Measurements from ENCODE around the gene SLC25A52.

Gene SLC25A52

GRCh38 chr18:31783059-31783458 is 22.4 kb upstream of the SLC25A52 start:
- H3K4me1 ChIP-seq (ENCODE audit: control insufficient read depth in 2 of 2, insufficient read depth in 2 of 2, low read length in 2 of 2), result no peaks in the 10 kb centered on the region
- H3K27me3 ChIP-seq (ENCODE audit: control insufficient read depth in 2 of 2, insufficient read depth in 2 of 2, low read length in 2 of 2), result no peaks in the 10 kb centered on the region
- no peak overlapping the region for H3K4me3 ChIP-seq (ENCODE audit: low read length in 2 of 2)

GRCh38 chr18:31778391-31778950 is 17.8 kb upstream of the SLC25A52 start:
- Histone ChIP-seq H3K27me3 (ENCODE audit: control insufficient read depth in 2 of 2, insufficient read depth in 2 of 2, low read length in 2 of 2) (no peaks in the 10 kb centered on the region), H3K36me3 (ENCODE audit: control insufficient read depth in 2 of 2, insufficient read depth in 2 of 2, low read length in 2 of 2) (no peaks in the 10 kb centered on the region), H3K27ac (ENCODE audit: low read depth in 2 of 2, low read length in 2 of 2) (no peak overlapping the region), H3K4me1 (ENCODE audit: control insufficient read depth in 2 of 2, insufficient read depth in 2 of 2, low read length in 2 of 2) (no peaks in the 10 kb centered on the region), H3K9me3 (ENCODE audit: control insufficient read depth in 2 of 2, low read length in 2 of 2) (peaks cover 7 to 23% of the 10 kb centered on the region in 2 donors), H3K9ac (ENCODE audit: low read depth in 1 of 2, low read length in 2 of 2) (no peak overlapping the region), H3K4me3 (ENCODE audit: low read length in 2 of 2) (no peak overlapping the region)

More at GRCh38 chr18:31783059-31783458, 22.4 kb upstream of the SLC25A52 start:
- peaks cover 7 to 18% of the 10 kb centered on the region in 2 donors for H3K9me3 ChIP-seq (ENCODE audit: control insufficient read depth in 2 of 2, low read length in 2 of 2)
- no peaks in the 10 kb centered on the region for H3K36me3 ChIP-seq (ENCODE audit: control insufficient read depth in 2 of 2, insufficient read depth in 2 of 2, low read length in 2 of 2)
- H3K9ac ChIP-seq (ENCODE audit: low read depth in 1 of 2, low read length in 2 of 2), result no peak overlapping the region
- H3K27ac ChIP-seq (ENCODE audit: low read depth in 2 of 2, low read length in 2 of 2), result no peak overlapping the region

DNA sequence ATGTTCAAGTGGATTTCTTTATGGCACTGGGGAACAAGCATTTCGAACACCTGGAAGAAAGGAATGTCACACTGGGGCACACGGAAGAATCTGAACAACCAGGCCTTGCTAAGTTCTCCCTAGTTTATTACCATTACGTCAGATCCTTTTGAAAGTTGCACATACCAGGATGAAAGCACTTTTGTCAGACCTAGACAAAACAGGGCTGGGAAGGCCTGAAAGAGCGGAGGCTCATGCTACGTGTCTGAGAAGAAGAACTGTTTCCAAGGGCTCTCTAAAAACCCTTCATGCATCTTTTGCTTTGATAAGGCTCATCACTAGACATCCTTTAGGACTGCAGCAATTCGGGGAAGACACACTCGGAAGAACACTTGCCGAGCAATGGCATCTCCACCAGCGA is 15.4 kb upstream of the SLC25A52 start:
- H3K4me1 ChIP-seq (ENCODE audit: control insufficient read depth in 2 of 2, insufficient read depth in 2 of 2, low read length in 2 of 2), result no peaks in the 10 kb centered on the region
- H3K27ac ChIP-seq (ENCODE audit: low read depth in 2 of 2, low read length in 2 of 2), result no peak overlapping the region
- no peaks in the 10 kb centered on the region for H3K36me3 ChIP-seq (ENCODE audit: control insufficient read depth in 2 of 2, insufficient read depth in 2 of 2, low read length in 2 of 2)
- no peak overlapping the region for H3K4me3 ChIP-seq (ENCODE audit: low read length in 2 of 2)
- H3K9me3 ChIP-seq (ENCODE audit: control insufficient read depth in 2 of 2, low read length in 2 of 2), result peaks cover 7 to 23% of the 10 kb centered on the region in 2 donors
- H3K9ac ChIP-seq (ENCODE audit: low read depth in 1 of 2, low read length in 2 of 2), result no peak overlapping the region
- H3K27me3 ChIP-seq (ENCODE audit: control insufficient read depth in 2 of 2, insufficient read depth in 2 of 2, low read length in 2 of 2), result no peaks in the 10 kb centered on the region

DNA sequence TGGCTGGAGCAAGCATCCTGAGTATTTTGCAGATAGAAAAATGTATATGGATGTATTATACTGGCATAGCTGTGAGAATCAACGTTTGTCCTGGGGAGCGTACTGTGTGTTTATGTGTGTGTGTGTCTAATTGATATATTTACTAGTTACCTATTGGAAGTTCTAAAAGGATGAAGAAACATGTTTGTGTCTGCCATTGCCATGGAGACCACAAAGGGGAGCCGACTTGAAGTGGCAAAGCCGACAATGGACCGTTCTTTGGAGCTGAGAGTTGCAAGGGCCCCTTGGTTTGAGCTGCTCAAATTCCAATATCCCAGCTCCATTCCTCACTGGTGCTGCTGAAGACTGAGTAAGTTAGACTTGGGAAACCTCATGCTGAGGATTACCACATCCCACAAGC is 14.3 kb upstream of the SLC25A52 start:
- no peaks in the 10 kb centered on the region for H3K4me1 ChIP-seq (ENCODE audit: control insufficient read depth in 2 of 2, insufficient read depth in 2 of 2, low read length in 2 of 2)
- no peak overlapping the region for H3K9ac ChIP-seq (ENCODE audit: low read depth in 1 of 2, low read length in 2 of 2)
- H3K9me3 ChIP-seq (ENCODE audit: control insufficient read depth in 2 of 2, low read length in 2 of 2), result peaks cover 7 to 18% of the 10 kb centered on the region in 2 donors
- no peaks in the 10 kb centered on the region for H3K36me3 ChIP-seq (ENCODE audit: control insufficient read depth in 2 of 2, insufficient read depth in 2 of 2, low read length in 2 of 2)
- no peak overlapping the region for H3K4me3 ChIP-seq (ENCODE audit: low read length in 2 of 2)
- H3K27ac ChIP-seq (ENCODE audit: low read depth in 2 of 2, low read length in 2 of 2), result no peak overlapping the region
- H3K27me3 ChIP-seq (ENCODE audit: control insufficient read depth in 2 of 2, insufficient read depth in 2 of 2, low read length in 2 of 2), result no peaks in the 10 kb centered on the region

GRCh38 chr18:31774477-31774785 is 13.8 kb upstream of the SLC25A52 start:
- no peaks in the 10 kb centered on the region for H3K27me3 ChIP-seq (ENCODE audit: control insufficient read depth in 2 of 2, insufficient read depth in 2 of 2, low read length in 2 of 2)
- peaks cover 7 to 14% of the 10 kb centered on the region in 2 donors for H3K9me3 ChIP-seq (ENCODE audit: control insufficient read depth in 2 of 2, low read length in 2 of 2)
- no peak overlapping the region for H3K27ac ChIP-seq (ENCODE audit: low read depth in 2 of 2, low read length in 2 of 2)
- H3K36me3 ChIP-seq (ENCODE audit: control insufficient read depth in 2 of 2, insufficient read depth in 2 of 2, low read length in 2 of 2), result no peaks in the 10 kb centered on the region
- H3K4me1 ChIP-seq (ENCODE audit: control insufficient read depth in 2 of 2, insufficient read depth in 2 of 2, low read length in 2 of 2), result no peaks in the 10 kb centered on the region
- H3K9ac ChIP-seq (ENCODE audit: low read depth in 1 of 2, low read length in 2 of 2), result no peak overlapping the region
- H3K4me3 ChIP-seq (ENCODE audit: low read length in 2 of 2), result peak overlapping the region in 1 of 2 donors; percentile 59

GRCh38 chr18:31773774-31774476 is 13.2 kb upstream of the SLC25A52 start:
- H3K4me3 ChIP-seq (ENCODE audit: low read length in 2 of 2), result peak overlapping the region in 1 of 2 donors; percentile 59
- no peaks in the 10 kb centered on the region for H3K27me3 ChIP-seq (ENCODE audit: control insufficient read depth in 2 of 2, insufficient read depth in 2 of 2, low read length in 2 of 2)
- H3K4me1 ChIP-seq (ENCODE audit: control insufficient read depth in 2 of 2, insufficient read depth in 2 of 2, low read length in 2 of 2), result no peaks in the 10 kb centered on the region
- H3K9me3 ChIP-seq (ENCODE audit: control insufficient read depth in 2 of 2, low read length in 2 of 2), result peaks cover 4 to 11% of the 10 kb centered on the region in 2 donors
- H3K36me3 ChIP-seq (ENCODE audit: control insufficient read depth in 2 of 2, insufficient read depth in 2 of 2, low read length in 2 of 2), result no peaks in the 10 kb centered on the region
- H3K9ac ChIP-seq (ENCODE audit: low read depth in 1 of 2, low read length in 2 of 2), result no peak overlapping the region
- H3K27ac ChIP-seq (ENCODE audit: low read depth in 2 of 2, low read length in 2 of 2), result no peak overlapping the region

DNA sequence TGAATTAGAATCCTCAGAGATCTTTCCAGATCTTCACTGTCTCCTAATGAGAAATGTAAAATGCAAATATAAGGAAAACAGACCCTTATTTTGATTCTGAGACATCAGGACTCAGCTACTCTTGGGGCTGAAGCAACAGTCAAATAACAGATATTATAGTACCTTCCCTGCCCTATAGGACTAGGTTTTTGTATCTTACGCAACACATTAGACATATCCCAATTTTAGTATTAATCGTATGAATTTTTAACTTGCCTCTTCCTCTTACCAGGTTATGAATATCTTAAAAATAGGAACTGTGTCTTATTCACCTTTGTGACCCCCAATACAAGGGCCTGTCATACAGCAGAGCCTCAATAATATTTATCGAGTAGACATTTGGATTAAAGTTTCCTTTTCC is 12.0 kb upstream of the SLC25A52 start:
- no peaks in the 10 kb centered on the region for H3K27me3 ChIP-seq (ENCODE audit: control insufficient read depth in 2 of 2, insufficient read depth in 2 of 2, low read length in 2 of 2)
- H3K27ac ChIP-seq (ENCODE audit: low read depth in 2 of 2, low read length in 2 of 2), result no peak overlapping the region
- H3K4me3 ChIP-seq (ENCODE audit: low read length in 2 of 2), result no peak overlapping the region
- peaks cover 0 to under 1% of the 10 kb centered on the region in 2 donors for H3K9me3 ChIP-seq (ENCODE audit: control insufficient read depth in 2 of 2, low read length in 2 of 2)
- H3K4me1 ChIP-seq (ENCODE audit: control insufficient read depth in 2 of 2, insufficient read depth in 2 of 2, low read length in 2 of 2), result no peaks in the 10 kb centered on the region
- no peaks in the 10 kb centered on the region for H3K36me3 ChIP-seq (ENCODE audit: control insufficient read depth in 2 of 2, insufficient read depth in 2 of 2, low read length in 2 of 2)
- H3K9ac ChIP-seq (ENCODE audit: low read depth in 1 of 2, low read length in 2 of 2), result no peak overlapping the region

DNA sequence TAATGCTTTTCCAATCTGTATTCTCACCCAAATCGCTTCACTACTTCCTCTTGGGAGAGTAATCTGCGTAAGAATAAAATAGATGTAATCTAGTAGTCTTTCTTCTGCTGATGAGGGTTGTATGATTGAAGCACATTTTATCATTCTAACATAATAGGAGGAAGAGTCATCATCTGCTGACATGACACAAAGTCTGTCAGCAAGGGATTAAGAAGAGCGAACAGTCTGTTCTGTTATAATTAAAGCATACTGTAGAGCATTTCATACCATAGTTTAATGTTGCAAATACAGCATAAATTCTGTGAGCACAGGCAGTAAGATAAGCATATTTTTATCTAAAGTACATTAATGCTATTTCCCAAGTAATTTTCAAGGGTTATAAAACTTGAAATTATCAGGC is 10.4 kb downstream of the SLC25A52 start:
- Histone ChIP-seq H3K27me3 (ENCODE audit: control insufficient read depth in 2 of 2, insufficient read depth in 2 of 2, low read length in 2 of 2) (no peaks in the 10 kb centered on the region), H3K27ac (ENCODE audit: low read depth in 2 of 2, low read length in 2 of 2) (no peak overlapping the region), H3K4me1 (ENCODE audit: control insufficient read depth in 2 of 2, insufficient read depth in 2 of 2, low read length in 2 of 2) (no peaks in the 10 kb centered on the region), H3K36me3 (ENCODE audit: control insufficient read depth in 2 of 2, insufficient read depth in 2 of 2, low read length in 2 of 2) (no peaks in the 10 kb centered on the region), H3K9ac (ENCODE audit: low read depth in 1 of 2, low read length in 2 of 2) (no peak overlapping the region), H3K9me3 (ENCODE audit: control insufficient read depth in 2 of 2, low read length in 2 of 2) (no peaks in the 10 kb centered on the region), H3K4me3 (ENCODE audit: low read length in 2 of 2) (no peak overlapping the region)

DNA sequence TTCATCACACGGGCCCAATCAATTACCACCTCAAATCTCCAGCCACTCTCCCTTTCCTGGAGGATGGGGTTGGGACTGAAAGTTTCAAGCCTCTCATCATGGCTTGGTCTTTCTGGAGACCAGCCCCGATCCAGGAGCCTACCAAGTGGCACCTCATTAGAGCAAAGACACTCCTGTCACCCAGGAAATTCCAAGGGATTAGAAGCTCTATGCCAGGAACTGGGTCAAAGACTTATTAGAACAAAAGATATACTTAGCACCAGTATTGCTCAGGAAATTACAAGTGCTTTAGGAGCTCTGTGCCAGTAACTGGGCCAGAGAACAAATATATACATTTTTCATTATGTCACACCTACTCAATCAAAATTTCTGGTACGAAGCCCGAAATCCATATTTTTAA is 14.3 kb downstream of the SLC25A52 start:
- no peaks in the 10 kb centered on the region for H3K9me3 ChIP-seq (ENCODE audit: control insufficient read depth in 2 of 2, low read length in 2 of 2)
- no peaks in the 10 kb centered on the region for H3K36me3 ChIP-seq (ENCODE audit: control insufficient read depth in 2 of 2, insufficient read depth in 2 of 2, low read length in 2 of 2)
- no peak overlapping the region for H3K4me3 ChIP-seq (ENCODE audit: low read length in 2 of 2)
- no peak overlapping the region for H3K9ac ChIP-seq (ENCODE audit: low read depth in 1 of 2, low read length in 2 of 2)
- H3K27me3 ChIP-seq (ENCODE audit: control insufficient read depth in 2 of 2, insufficient read depth in 2 of 2, low read length in 2 of 2), result no peaks in the 10 kb centered on the region
- no peaks in the 10 kb centered on the region for H3K4me1 ChIP-seq (ENCODE audit: control insufficient read depth in 2 of 2, insufficient read depth in 2 of 2, low read length in 2 of 2)
- H3K27ac ChIP-seq (ENCODE audit: low read depth in 2 of 2, low read length in 2 of 2), result no peak overlapping the region

GRCh38 chr18:31744321-31745067 is 16.2 kb downstream of the SLC25A52 start:
- Histone ChIP-seq H3K27me3 (ENCODE audit: control insufficient read depth in 2 of 2, insufficient read depth in 2 of 2, low read length in 2 of 2) (no peaks in the 10 kb centered on the region), H3K27ac (ENCODE audit: low read depth in 2 of 2, low read length in 2 of 2) (no peak overlapping the region), H3K4me1 (ENCODE audit: control insufficient read depth in 2 of 2, insufficient read depth in 2 of 2, low read length in 2 of 2) (no peaks in the 10 kb centered on the region), H3K4me3 (ENCODE audit: low read length in 2 of 2) (no peak overlapping the region), H3K36me3 (ENCODE audit: control insufficient read depth in 2 of 2, insufficient read depth in 2 of 2, low read length in 2 of 2) (no peaks in the 10 kb centered on the region), H3K9ac (ENCODE audit: low read depth in 1 of 2, low read length in 2 of 2) (no peak overlapping the region), H3K9me3 (ENCODE audit: control insufficient read depth in 2 of 2, low read length in 2 of 2) (no peaks in the 10 kb centered on the region)
